IMR-90 (cell line): ENCODE measurements around the gene HSPB9. TPM values are rescaled to one million over a fixed set of nuclear protein-coding genes. Genes with fewer than 3 reads are reported as not detected.

Experiments
- ATAC-seq: fragments of 200-7000 bp; cut with Tn5 transposase; 2 replicates; pipeline ENCODE4 v1.9.1; 2020; ENCODE audit warnings: low read depth, mild to moderate bottlenecking, moderate library complexity
- BruUV-seq: library from RNA; stranded (reverse); fragments of 400-500 nt; replicated peaks from 2 replicates; lab custom pipeline; 2021; lab: Mats Ljungman, UMichigan
- CTCF ChIA-PET: fragments of 300-600 bp; formaldehyde crosslinking; extraction: SDS; loops from one replicate; lab custom pipeline; 2021; ENCODE audit warnings: antibody characterized with exemption; lab: Yijun Ruan, JAX
- POLR2A ChIA-PET: fragments of 300-600 bp; sonication (Branson Sonifier 250); formaldehyde crosslinking; loops from one replicate; lab custom pipeline; 2022; ENCODE audit warnings: antibody characterized with exemption; ENCODE audit not compliant: unreplicated experiment; lab: Charles Lee
- DNase-seq: peaks from one replicate; pipeline ENCODE4 v3.0.0; 2013
- H2AFZ ChIP-seq: replicated peaks from 2 replicates; pipeline ENCODE3; 2013; ENCODE audit warnings: low read length, mild to moderate bottlenecking; ENCODE audit not compliant: poor library complexity
- H2AK5ac ChIP-seq: 2 replicates; pipeline ENCODE4 v1.6.1; 2013; ENCODE audit warnings: low read depth, low read length, inconsistent platforms
- H2AK9ac ChIP-seq: replicated peaks from 2 replicates; pipeline ENCODE3; 2013; ENCODE audit warnings: mild to moderate bottlenecking, low read depth, low read length, moderate library complexity; ENCODE audit not compliant: poor library complexity
- H2BK120ac ChIP-seq: 2 replicates; pipeline ENCODE4 v1.6.1; 2013; ENCODE audit warnings: low read depth, low read length, inconsistent platforms
- H2BK15ac ChIP-seq: 3 replicates; pipeline ENCODE4 v1.6.1; 2013; ENCODE audit warnings: low read depth, low read length, inconsistent platforms
- H2BK20ac ChIP-seq: 2 replicates; pipeline ENCODE4 v1.6.1; 2013; ENCODE audit warnings: low read depth, mild to moderate bottlenecking, inconsistent platforms, low read length, moderate library complexity
- H2BK5ac ChIP-seq: 2 replicates; pipeline ENCODE4 v1.6.1; 2013; ENCODE audit warnings: mild to moderate bottlenecking, low read depth, low read length, inconsistent platforms; ENCODE audit not compliant: poor library complexity, severe bottlenecking
- H3K14ac ChIP-seq: replicated peaks from 2 replicates; pipeline ENCODE4 v1.6.1; 2013; ENCODE audit warnings: low read depth, low read length, inconsistent platforms
- H3K18ac ChIP-seq: 2 replicates; pipeline ENCODE4 v1.6.1; 2013; ENCODE audit warnings: low read depth, low read length, control low read depth
- H3K23ac ChIP-seq: 2 replicates; pipeline ENCODE4 v1.6.1; 2013; ENCODE audit warnings: low read depth, low read length, inconsistent platforms
- H3K27ac ChIP-seq: 2 replicates; pipeline ENCODE4 v1.5.1; 2013; ENCODE audit warnings: mild to moderate bottlenecking, control low read depth, low read length; ENCODE audit not compliant: insufficient read depth
- H3K27me3 ChIP-seq: 2 replicates; pipeline ENCODE4 v1.6.1; 2013; ENCODE audit warnings: low read length; ENCODE audit not compliant: control insufficient read depth, insufficient read depth
- H3K36me3 ChIP-seq: 2 replicates; pipeline ENCODE4 v1.6.1; 2013; ENCODE audit warnings: low read length, mixed read lengths; ENCODE audit not compliant: control insufficient read depth, insufficient read depth
- H3K4ac ChIP-seq: 2 replicates; pipeline ENCODE4 v1.6.1; 2013; ENCODE audit warnings: low read depth, low read length, inconsistent platforms
- H3K4me1 ChIP-seq: 2 replicates; pipeline ENCODE4 v1.6.1; 2013; ENCODE audit warnings: low read length, mixed read lengths; ENCODE audit not compliant: control insufficient read depth, insufficient read depth
- H3K4me2 ChIP-seq: 2 replicates; pipeline ENCODE4 v1.6.1; 2013; ENCODE audit warnings: low read depth, mild to moderate bottlenecking, control low read depth, low read length, moderate library complexity
- H3K4me3 ChIP-seq: 2 replicates; pipeline ENCODE4 v1.5.1; 2013; ENCODE audit warnings: low read depth, mild to moderate bottlenecking, control low read depth, low read length, moderate library complexity; ENCODE audit not compliant: insufficient read depth
- H3K56ac ChIP-seq: 2 replicates; pipeline ENCODE4 v1.6.1; 2013; ENCODE audit warnings: low read length, inconsistent platforms; ENCODE audit not compliant: insufficient read depth; ENCODE audit errors: extremely low read depth
- H3K79me1 ChIP-seq, 2 experiments: 2 replicates each; pipeline ENCODE4 v1.6.1; 2013; ENCODE audit warnings: low read length in 2 of 2, inconsistent platforms in 1 of 2, low read depth in 1 of 2
- H3K9ac ChIP-seq: 2 replicates; pipeline ENCODE4 v1.6.1; 2013; ENCODE audit warnings: low read depth, low read length, control low read depth
- H3K9me1 ChIP-seq: 2 replicates; pipeline ENCODE4 v1.6.1; 2013; ENCODE audit warnings: low read length, inconsistent platforms; ENCODE audit not compliant: insufficient read depth
- H3K9me3 ChIP-seq: 2 replicates; pipeline ENCODE4 v1.6.1; 2013; ENCODE audit warnings: low read length; ENCODE audit not compliant: control insufficient read depth, insufficient read depth
- H4K20me1 ChIP-seq: 2 replicates; pipeline ENCODE4 v1.6.1; 2013; ENCODE audit warnings: low read length, inconsistent platforms; ENCODE audit not compliant: insufficient read depth
- H4K5ac ChIP-seq: 2 replicates; pipeline ENCODE4 v1.6.1; 2013; ENCODE audit warnings: mild to moderate bottlenecking, low read depth, low read length, control low read depth
- H4K8ac ChIP-seq, 2 experiments: 2 replicates each; pipeline ENCODE4 v1.6.1; 2013; ENCODE audit warnings: low read depth in 2 of 2, low read length in 2 of 2, control low read depth in 1 of 2, inconsistent platforms in 1 of 2
- H4K91ac ChIP-seq: 2 replicates; pipeline ENCODE4 v1.6.1; 2013; ENCODE audit warnings: low read depth, low read length, inconsistent platforms; ENCODE audit not compliant: insufficient read depth
- CEBPB ChIP-seq: IDR thresholded peaks from 2 replicates; pipeline ENCODE4 v1.6.1; 2012; ENCODE audit warnings: low read depth, low read length, improper control_type of control experiment
- FOS ChIP-seq: fragments of 150-350 bp; IDR thresholded peaks from 2 replicates; pipeline ENCODE4 v1.6.1; 2016; ENCODE audit warnings: low read depth, low read length
- MAFK ChIP-seq: IDR thresholded peaks from 2 replicates; pipeline ENCODE4 v1.6.1; 2012; ENCODE audit warnings: low read depth, low read length, improper control_type of control experiment
- MAZ ChIP-seq: IDR thresholded peaks from 2 replicates; pipeline ENCODE4 v1.6.1; 2012; ENCODE audit warnings: low read depth, mild to moderate bottlenecking, low read length, improper control_type of control experiment, moderate library complexity, borderline replicate concordance
- NFE2L2 ChIP-seq: fragments of 150-350 bp; IDR thresholded peaks from 2 replicates; pipeline ENCODE4 v1.6.1; 2016; ENCODE audit warnings: low read depth, mild to moderate bottlenecking, low read length
- POLR2A ChIP-seq: IDR thresholded peaks from 2 replicates; pipeline ENCODE4 v1.6.1; 2012; ENCODE audit warnings: mild to moderate bottlenecking, low read depth, low read length
- RAD21 ChIP-seq: IDR thresholded peaks from 2 replicates; pipeline ENCODE4 v1.6.1; 2012; ENCODE audit warnings: low read length, improper control_type of control experiment
- RCOR1 ChIP-seq: IDR thresholded peaks from 2 replicates; pipeline ENCODE4 v1.6.1; 2012; ENCODE audit warnings: mild to moderate bottlenecking, low read length, improper control_type of control experiment; ENCODE audit not compliant: insufficient replicate concordance
- RFX5 ChIP-seq: IDR thresholded peaks from 2 replicates; pipeline ENCODE4 v1.8.0; 2012; ENCODE audit warnings: low read depth, mild to moderate bottlenecking, low read length, moderate library complexity
- SMC3 ChIP-seq: fragments of 150-350 bp; IDR thresholded peaks from 2 replicates; pipeline ENCODE4 v1.6.1; 2016; ENCODE audit warnings: low read depth, mild to moderate bottlenecking, antibody characterized with exemption, low read length, moderate library complexity
- WGBS, 2 experiments: methylation state at CpG; one replicate each; pipeline versions ENCODE4 v1.1.5 to v1.1.7; 2013; ENCODE audit warnings: missing lambda C conversion rate in 2 of 2; ENCODE audit not compliant: insufficient read length in 1 of 2; ENCODE audit errors: extremely low coverage in 2 of 2; 5-methylcytosine and 5-hydroxymethylcytosine counted together
- dilution Hi-C: fragments of 300-500 bp; cut with HindIII; formaldehyde crosslinking; loops from one replicate; pipeline ENCODE4 v1.14.3; 2018; ENCODE audit warnings: low sequenced_read_pairs; ENCODE audit not compliant: unreplicated experiment
- in situ Hi-C: fragments of 300-500 bp; cut with MboI; formaldehyde crosslinking; loops from 3 replicates; pipeline ENCODE4 v1.14.3; 2019; ENCODE audit warnings: low sequenced_read_pairs, inconsistent platforms, mixed read lengths
- intact Hi-C: fragments of 100-400 bp; cut with micrococcal nuclease; formaldehyde crosslinking; loops from 2 replicates; pipeline ENCODE4 v1.10.0; 2022
- polyA plus RNA-seq, 3 experiments: library from polyadenylated mRNA; depleted of rRNA; stranded (reverse); fragments of >200 nt; gene quantifications; 2 replicates each; pipeline ENCODE4 v1.2.3, GENCODE V29; 2012; ENCODE audit warnings: low replicate concordance in 1 of 3
- total RNA-seq: library from RNA; depleted of rRNA; stranded (reverse); fragments of >200 nt; gene quantifications from 2 replicates; pipeline ENCODE4 v1.2.3, GENCODE V29; 2012
- TF ChIP-seq, protein P1 (sequence below): conservative IDR thresholded peaks from 2 replicates; pipeline ENCODE4 v1.5.1; 2012; ENCODE audit warnings: mild to moderate bottlenecking, low read depth, low read length, improper control_type of control experiment
- TF ChIP-seq, protein P2 (sequence below): fragments of 150-350 bp; IDR thresholded peaks from 2 replicates; pipeline ENCODE4 v1.6.1; 2016; ENCODE audit warnings: low read depth, mild to moderate bottlenecking, low read length, moderate library complexity, borderline replicate concordance
- TF ChIP-seq, protein P3 (sequence below): fragments of 150-350 bp; IDR thresholded peaks from 2 replicates; pipeline ENCODE4 v1.6.1; 2017; ENCODE audit warnings: mild to moderate bottlenecking, antibody characterized with exemption, low read length, low read depth

HSPB9 gene
- total and polyA plus RNA-seq, 2 of the 4 experiments (the other 2 are of a cell fraction), result not detected

DNA sequence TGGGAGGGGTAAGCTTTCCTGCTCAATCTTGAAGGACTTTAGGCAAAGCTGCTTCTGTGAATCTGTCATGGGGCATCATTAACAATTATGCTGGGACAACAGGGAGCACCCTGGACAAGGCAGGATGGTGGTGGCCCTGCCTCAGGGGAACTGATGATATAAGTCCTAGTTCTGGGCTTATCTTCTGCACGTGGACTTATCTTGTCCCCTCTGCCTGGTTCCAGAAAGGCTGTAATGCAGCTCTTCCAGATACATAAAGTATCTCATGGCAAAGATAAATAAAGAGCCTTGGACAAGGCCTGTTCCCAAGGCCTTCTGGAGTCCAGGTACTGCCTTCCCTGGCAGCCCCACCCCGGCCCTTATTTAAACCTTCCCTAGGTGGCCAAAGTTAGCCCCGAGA, 18.3 kb upstream of the HSPB9 start:
- WGBS, 2 experiments, result no CpG with 5 or more reads among the region's 3 CpGs
- Histone ChIP-seq H4K91ac (no peak overlapping the region), H2AK5ac (no peak overlapping the region), H3K9me3 (no peaks in the 10 kb centered on the region), H4K8ac (no peak overlapping the region), H3K23ac (no peak overlapping the region), H4K5ac (no peak overlapping the region), H3K4me1 (0 out of 2 replicates have a peak, but pooled peaks cover 2% of the 10 kb centered on the region), H2BK15ac (no peak overlapping the region), H3K56ac (no peak overlapping the region), H2AK9ac (no peak overlapping the region), H3K79me1 (no peaks in the 10 kb centered on the region), H3K4me3 (no peak overlapping the region), H3K4ac (no peak overlapping the region), H3K36me3 (no peaks in the 10 kb centered on the region), H3K9ac (no peak overlapping the region), H4K20me1 (no peaks in the 10 kb centered on the region), H2BK120ac (no peak overlapping the region), H3K9me1 (peaks cover 4% of the 10 kb centered on the region; the same call in 1 of the 2 replicates), H2BK5ac (no peak overlapping the region), H3K18ac (no peak overlapping the region), H3K14ac (no peak overlapping the region), H2BK20ac (no peak overlapping the region), H2AFZ (no peak overlapping the region), H3K27ac (no peak overlapping the region), H3K4me2 (no peak overlapping the region), H3K27me3 (peaks cover 13% of the 10 kb centered on the region)
- DNase-seq (no peak), ATAC-seq (no peak)
- in situ Hi-C loops (no loop called here), intact Hi-C loops (no loop called here), dilution Hi-C loops (no loop called here)
- POLR2A ChIA-PET, result no interaction called here
- no TSS peak for BruUV-seq
- TF ChIP-seq RAD21, result no peak
- TF ChIP-seq, protein P1, sequence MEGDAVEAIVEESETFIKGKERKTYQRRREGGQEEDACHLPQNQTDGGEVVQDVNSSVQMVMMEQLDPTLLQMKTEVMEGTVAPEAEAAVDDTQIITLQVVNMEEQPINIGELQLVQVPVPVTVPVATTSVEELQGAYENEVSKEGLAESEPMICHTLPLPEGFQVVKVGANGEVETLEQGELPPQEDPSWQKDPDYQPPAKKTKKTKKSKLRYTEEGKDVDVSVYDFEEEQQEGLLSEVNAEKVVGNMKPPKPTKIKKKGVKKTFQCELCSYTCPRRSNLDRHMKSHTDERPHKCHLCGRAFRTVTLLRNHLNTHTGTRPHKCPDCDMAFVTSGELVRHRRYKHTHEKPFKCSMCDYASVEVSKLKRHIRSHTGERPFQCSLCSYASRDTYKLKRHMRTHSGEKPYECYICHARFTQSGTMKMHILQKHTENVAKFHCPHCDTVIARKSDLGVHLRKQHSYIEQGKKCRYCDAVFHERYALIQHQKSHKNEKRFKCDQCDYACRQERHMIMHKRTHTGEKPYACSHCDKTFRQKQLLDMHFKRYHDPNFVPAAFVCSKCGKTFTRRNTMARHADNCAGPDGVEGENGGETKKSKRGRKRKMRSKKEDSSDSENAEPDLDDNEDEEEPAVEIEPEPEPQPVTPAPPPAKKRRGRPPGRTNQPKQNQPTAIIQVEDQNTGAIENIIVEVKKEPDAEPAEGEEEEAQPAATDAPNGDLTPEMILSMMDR, result no peak
- no peak for TF ChIP-seq MAZ
- TF ChIP-seq NFE2L2, result no peak
- TF ChIP-seq SMC3, result no peak
- TF ChIP-seq MAFK, result no peak
- TF ChIP-seq POLR2A, result no peak
- TF ChIP-seq CEBPB, result no peak
- TF ChIP-seq, protein P2, sequence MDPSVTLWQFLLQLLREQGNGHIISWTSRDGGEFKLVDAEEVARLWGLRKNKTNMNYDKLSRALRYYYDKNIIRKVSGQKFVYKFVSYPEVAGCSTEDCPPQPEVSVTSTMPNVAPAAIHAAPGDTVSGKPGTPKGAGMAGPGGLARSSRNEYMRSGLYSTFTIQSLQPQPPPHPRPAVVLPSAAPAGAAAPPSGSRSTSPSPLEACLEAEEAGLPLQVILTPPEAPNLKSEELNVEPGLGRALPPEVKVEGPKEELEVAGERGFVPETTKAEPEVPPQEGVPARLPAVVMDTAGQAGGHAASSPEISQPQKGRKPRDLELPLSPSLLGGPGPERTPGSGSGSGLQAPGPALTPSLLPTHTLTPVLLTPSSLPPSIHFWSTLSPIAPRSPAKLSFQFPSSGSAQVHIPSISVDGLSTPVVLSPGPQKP, result no peak
- no peak for TF ChIP-seq RFX5
- TF ChIP-seq RCOR1, result no peak
- no peak for TF ChIP-seq FOS
- TF ChIP-seq, protein P3, sequence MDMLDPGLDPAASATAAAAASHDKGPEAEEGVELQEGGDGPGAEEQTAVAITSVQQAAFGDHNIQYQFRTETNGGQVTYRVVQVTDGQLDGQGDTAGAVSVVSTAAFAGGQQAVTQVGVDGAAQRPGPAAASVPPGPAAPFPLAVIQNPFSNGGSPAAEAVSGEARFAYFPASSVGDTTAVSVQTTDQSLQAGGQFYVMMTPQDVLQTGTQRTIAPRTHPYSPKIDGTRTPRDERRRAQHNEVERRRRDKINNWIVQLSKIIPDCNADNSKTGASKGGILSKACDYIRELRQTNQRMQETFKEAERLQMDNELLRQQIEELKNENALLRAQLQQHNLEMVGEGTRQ, result no peak
- CTCF ChIA-PET, result no interaction called here
